IPS-11a (cell line): Measurements from ENCODE around the gene NPHS2.

Source experiments
- H3K4me3 ChIP-seq: one replicate; pipeline ENCODE4 v1.5.1; 2013; ENCODE audit warnings: low read depth, low read length, control low read depth

NPHS2 gene

GRCh38 chr1:179575497-179576314 is at the start of gene NPHS2:
NPHS2 (minus strand) TSS chr1:179575948; CDS start chr1:179575864, 84 bp downstream.
- peak within 1 kb of the TSS; percentile 28 for H3K4me3 ChIP-seq

GRCh38 chr1:179612361-179612760 is 36.6 kb upstream of the NPHS2 start:
- no peak overlapping the region for H3K4me3 ChIP-seq

- H3K4me3 ChIP-seq, result no peak overlapping the region
These were observed 25.3 kb upstream of the NPHS2 start for GRCh38 chr1:179601093-179601492.

- H3K4me3 ChIP-seq, result no peak overlapping the region
These were observed 24.0 kb upstream of the NPHS2 start for GRCh38 chr1:179599623-179600249.

GRCh38 chr1:179598631-179599030 is 22.9 kb upstream of the NPHS2 start:
- no peak overlapping the region for H3K4me3 ChIP-seq

- no peak within 1 kb of the TSS for H3K4me3 ChIP-seq
These were observed 16.1 kb upstream of the NPHS2 start, which contains the start of gene TDRD5 for GRCh38 chr1:179591592-179592580. TDRD5 (plus strand) TSS chr1:179591832; CDS start chr1:179592616, 784 bp downstream.

- no peak overlapping the region for H3K4me3 ChIP-seq
These were observed 15.5 kb upstream of the NPHS2 start for GRCh38 chr1:179591253-179591591.

- no peak overlapping the region for H3K4me3 ChIP-seq
These were observed 14.9 kb upstream of the NPHS2 start for GRCh38 chr1:179590671-179591070.

GRCh38 chr1:179589509-179589908 is 13.8 kb upstream of the NPHS2 start:
- H3K4me3 ChIP-seq, result no peak overlapping the region

GRCh38 chr1:179588425-179589024 is 12.8 kb upstream of the NPHS2 start:
- H3K4me3 ChIP-seq, result no peak overlapping the region

- no peak overlapping the region for H3K4me3 ChIP-seq
These were observed 11.6 kb upstream of the NPHS2 start for GRCh38 chr1:179587336-179587735.

GRCh38 chr1:179586107-179586823 is 10.5 kb upstream of the NPHS2 start:
- H3K4me3 ChIP-seq, result no peak overlapping the region

GRCh38 chr1:179583771-179584320 is 8.1 kb upstream of the NPHS2 start:
- H3K4me3 ChIP-seq, result no peak overlapping the region

- H3K4me3 ChIP-seq, result no peak overlapping the region
These were observed 761 bp upstream of the NPHS2 start for GRCh38 chr1:179576509-179576908.

- H3K4me3 ChIP-seq, result no peak overlapping the region
These were observed 17.7 kb downstream of the NPHS2 start for GRCh38 chr1:179558078-179558477.

- H3K4me3 ChIP-seq, result no peak overlapping the region
These were observed 21.3 kb downstream of the NPHS2 start for GRCh38 chr1:179554427-179554826.

GRCh38 chr1:179550746-179551682 is 24.7 kb downstream of the NPHS2 start:
- no peak overlapping the region for H3K4me3 ChIP-seq

GRCh38 chr1:179549368-179549700 is 26.4 kb downstream of the NPHS2 start:
- H3K4me3 ChIP-seq, result no peak overlapping the region
